GM19468 (cell line): ENCODE results near the gene NCAM1.
"Not testable (repeated sequence)": the region's sequence is repeated elsewhere in the genome, so short reads cannot be mapped to it uniquely, and the experiment has no call there.

ENCODE experiments used
- ATAC-seq: cut with Tn5 transposase; IDR thresholded peaks from one replicate; pipeline ENCODE4 v1.9.1; 2021; ENCODE audit warnings: mild to moderate bottlenecking, moderate library complexity, moderate number of reproducible peaks; ENCODE audit not compliant: unreplicated experiment; ENCODE audit errors: extremely low read depth

Gene NCAM1

GRCh38 chr11:113018913-113019312 lies 57.7 kb downstream of the NCAM1 start:
- ATAC-seq, result no peak

GRCh38 chr11:113019711-113020110 lies 58.5 kb downstream of the NCAM1 start:
- ATAC-seq, result no peak

GRCh38 chr11:113021111-113021510 lies 59.9 kb downstream of the NCAM1 start:
- ATAC-seq, result no peak

GRCh38 chr11:113022262-113022661 lies 61.0 kb downstream of the NCAM1 start:
- ATAC-seq, result no peak

GRCh38 chr11:113023228-113023627 lies 62.0 kb downstream of the NCAM1 start:
- ATAC-seq, result no peak

- ATAC-seq, result no peak
Observed at GRCh38 chr11:113023986-113024385, 62.8 kb downstream of the NCAM1 start.

- no peak for ATAC-seq
Observed at GRCh38 chr11:113026778-113027177, 65.6 kb downstream of the NCAM1 start.

GRCh38 chr11:113034576-113034975 lies 73.4 kb downstream of the NCAM1 start:
- ATAC-seq, result no peak

GRCh38 chr11:113035708-113036107 lies 74.5 kb downstream of the NCAM1 start:
- ATAC-seq, result no peak

- ATAC-seq, result no peak
Observed at GRCh38 chr11:113043698-113044097, 82.5 kb downstream of the NCAM1 start.

GRCh38 chr11:113045146-113045545 lies 83.9 kb downstream of the NCAM1 start:
- no peak for ATAC-seq

GRCh38 chr11:113046866-113047265 lies 85.6 kb downstream of the NCAM1 start:
- ATAC-seq, result no peak

- ATAC-seq, result no peak
Observed at GRCh38 chr11:113048820-113049768, 87.9 kb downstream of the NCAM1 start.

- not testable (repeated sequence) for ATAC-seq
Observed at GRCh38 chr11:113053042-113053441, 91.8 kb downstream of the NCAM1 start.

- no peak for ATAC-seq
Observed at GRCh38 chr11:113057038-113057437, 95.8 kb downstream of the NCAM1 start.

- no peak for ATAC-seq
Observed at GRCh38 chr11:113059548-113059947, 98.3 kb downstream of the NCAM1 start.

- no peak for ATAC-seq
Observed at GRCh38 chr11:113065330-113065729, 104.1 kb downstream of the NCAM1 start.

GRCh38 chr11:113072237-113072858 lies 111.1 kb downstream of the NCAM1 start:
- ATAC-seq, result no peak

- no peak for ATAC-seq
Observed at GRCh38 chr11:113073290-113073953, 112.2 kb downstream of the NCAM1 start.

- no peak for ATAC-seq
Observed at GRCh38 chr11:113075586-113076095, 114.4 kb downstream of the NCAM1 start.

- ATAC-seq, result no peak
Observed at GRCh38 chr11:113077379-113077778, 116.2 kb downstream of the NCAM1 start.
